Stimulated activated CD8-positive, alpha-beta memory T cell treated with anti-CD3 and anti-CD28 coated beads, Interleukin-12 subunit alpha, Interleukin-12 subunit beta, amount 100 ng/mL, for 24 hours (primary cell): Measurements from ENCODE around the gene TLCD3B.

ENCODE experiments used
- DNase-seq: peaks from one replicate; pipeline ENCODE4 v3.0.0-alpha.2; 2020; ENCODE audit errors: extremely low read depth

Gene TLCD3B

GRCh38 chr16:30004811-30005242 is 26.2 kb downstream of the TLCD3B start:
- no peak for DNase-seq

- no peak for DNase-seq
These were observed 26.7 kb downstream of the TLCD3B start for GRCh38 chr16:30004424-30004776.

DNA sequence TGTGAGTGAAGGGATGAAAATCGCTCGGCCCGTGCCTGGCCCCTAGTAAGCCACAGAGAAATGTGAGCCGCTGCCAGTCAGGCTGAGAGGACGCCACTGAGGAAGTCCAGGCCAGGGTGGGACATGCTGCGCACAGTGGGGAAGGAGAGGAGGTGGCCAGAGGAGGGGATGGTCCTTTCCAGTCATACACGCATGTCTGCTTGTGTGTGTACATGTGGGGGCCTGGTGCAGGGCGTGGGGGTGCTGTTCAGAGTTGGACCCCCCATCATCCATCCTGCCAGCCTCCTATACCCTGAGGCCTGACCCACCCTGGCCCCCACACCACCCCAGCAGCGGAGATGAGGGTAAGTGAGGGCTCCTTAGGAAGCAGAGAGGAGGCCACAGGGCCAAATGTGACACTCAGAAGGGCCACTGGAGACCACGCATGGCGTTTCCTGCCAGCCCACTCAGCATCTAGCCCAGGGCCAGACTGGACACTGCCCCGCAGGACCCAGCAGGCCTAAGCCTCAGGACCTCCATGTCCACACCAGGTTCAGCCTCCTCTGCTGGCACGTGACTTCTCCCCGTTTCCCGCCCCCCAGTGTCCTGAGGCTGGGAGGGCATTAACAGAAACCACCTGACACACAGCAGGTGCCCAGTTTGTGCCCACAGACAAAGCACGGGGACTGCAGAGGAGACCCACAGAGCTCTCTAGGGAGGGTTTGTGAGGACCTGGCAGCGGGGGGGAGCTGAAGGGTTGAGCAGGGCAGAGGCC is 27.2 kb downstream of the TLCD3B start:
- no peak for DNase-seq

DNA sequence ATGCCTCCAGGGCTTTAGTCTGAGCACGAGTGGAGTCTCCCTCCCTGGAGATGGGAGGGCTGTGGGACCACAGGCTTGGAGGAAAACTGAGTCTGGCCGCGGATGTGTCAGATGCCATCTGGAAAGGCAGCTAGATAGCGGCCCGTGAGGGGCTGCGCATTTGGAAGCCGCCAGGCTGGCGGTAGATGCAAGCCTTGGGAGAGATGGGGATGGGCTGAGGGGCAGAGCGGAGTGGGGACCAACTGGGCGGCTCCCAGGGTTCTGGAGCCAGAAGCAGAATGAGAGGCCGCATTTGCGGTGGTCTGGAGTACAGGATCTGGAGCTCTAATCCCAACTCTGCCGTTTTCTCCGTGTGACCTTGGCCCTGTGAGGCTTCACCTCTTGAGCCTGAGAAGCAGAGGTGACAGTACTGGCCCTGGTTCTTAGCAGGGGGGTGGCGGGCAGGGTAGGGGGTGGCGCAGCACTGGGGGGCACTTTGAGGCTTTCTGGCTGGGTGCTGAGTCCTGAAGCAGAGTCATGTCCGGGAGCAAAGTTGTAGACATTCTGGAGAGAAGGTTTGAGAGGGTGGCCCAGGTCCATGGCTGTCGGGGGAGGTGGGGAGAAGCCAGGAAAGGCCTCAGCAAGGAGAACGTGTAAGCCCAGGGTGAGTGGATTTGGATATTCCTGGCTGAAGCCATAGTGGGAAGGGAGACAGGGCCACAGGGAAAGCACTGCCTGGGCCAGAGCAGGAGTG is 28.3 kb downstream of the TLCD3B start:
- no peak for DNase-seq

GRCh38 chr16:30000735-30001631 is 30.1 kb downstream of the TLCD3B start:
- no peak for DNase-seq

- no peak for DNase-seq
These were observed 31.5 kb downstream of the TLCD3B start for GRCh38 chr16:29999605-30000004.

- DNase-seq: no peak
These were observed 34.3 kb downstream of the TLCD3B start for GRCh38 chr16:29996766-29997250.

DNA sequence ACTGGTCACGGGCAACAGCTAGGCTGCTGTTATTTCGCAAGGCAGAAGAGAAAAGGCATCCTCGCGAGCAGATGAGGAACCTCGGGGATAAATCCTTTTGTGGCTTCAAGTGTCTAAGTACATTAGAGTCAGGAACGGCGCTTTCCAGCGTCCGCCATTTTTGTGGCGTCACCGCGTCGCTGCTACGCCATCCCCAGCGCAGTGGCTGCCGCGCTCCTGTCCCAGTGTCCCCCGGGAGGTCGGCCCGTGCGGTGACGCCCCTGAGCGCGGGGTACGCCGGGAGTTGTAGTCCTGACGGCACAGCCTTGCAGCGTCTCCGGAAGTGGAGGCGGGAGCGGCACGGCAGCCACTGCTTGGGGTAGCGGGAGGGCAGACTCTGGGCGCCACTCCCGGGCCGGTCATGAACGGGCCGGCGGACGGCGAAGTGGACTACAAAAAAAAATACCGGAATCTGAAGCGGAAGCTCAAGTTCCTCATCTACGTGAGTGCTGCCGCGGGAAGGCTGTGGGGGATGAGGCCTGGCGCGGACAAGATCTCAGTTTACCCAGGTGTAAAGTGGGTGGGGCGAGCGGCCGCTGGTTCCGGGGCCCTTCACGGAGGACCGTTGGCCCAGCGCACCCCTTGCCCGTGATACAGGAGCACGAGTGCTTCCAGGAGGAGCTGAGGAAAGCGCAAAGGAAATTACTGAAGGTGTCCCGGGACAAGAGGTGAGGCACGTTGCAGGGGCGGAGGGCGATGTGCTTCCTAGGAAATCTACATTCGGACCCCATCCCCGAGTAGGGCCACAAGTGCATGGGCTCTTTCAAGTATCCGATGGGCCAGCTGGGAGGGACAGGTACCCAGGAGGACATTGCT is 34.9 kb downstream of the TLCD3B start, which contains the start of gene INO80E:
TSS of gene INO80E (plus strand) at position 331 of the 855 bp plus-strand sequence. CDS start at position 401, 70 bp downstream.
- DNase-seq: peak; percentile 98

DNA sequence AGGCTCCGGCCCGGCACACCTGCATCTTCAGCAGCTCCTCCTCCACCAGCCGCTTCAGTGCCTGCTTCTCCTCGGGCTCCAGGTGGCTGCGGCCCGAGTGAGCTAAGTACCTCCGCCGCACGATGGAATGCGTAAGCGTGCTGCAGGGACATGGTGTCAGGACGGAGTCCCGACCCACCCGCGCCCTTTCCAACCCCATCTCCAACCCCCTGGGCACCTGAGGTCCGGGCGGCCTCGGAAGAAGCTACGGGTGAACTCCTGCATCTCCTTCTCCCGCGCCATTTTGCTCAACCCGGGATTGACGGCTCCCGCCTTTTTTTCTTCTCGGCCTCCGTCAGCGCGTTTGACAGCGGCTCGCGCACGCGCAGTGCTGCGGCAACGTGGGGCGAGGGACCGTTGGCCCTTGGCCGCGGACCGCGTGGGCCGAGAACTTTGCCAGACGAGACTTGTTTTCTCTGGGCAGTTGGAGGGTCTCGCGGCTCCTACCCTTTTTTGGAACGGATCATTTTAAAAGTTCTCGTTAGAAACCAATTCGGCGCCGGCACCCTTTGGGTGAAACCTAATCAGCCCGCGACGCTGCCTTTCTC is 35.7 kb downstream of the TLCD3B start, which contains the start of gene HIRIP3:
TSS of gene HIRIP3 (minus strand) at position 294 of the 587 bp plus-strand sequence. CDS start at position 282, 12 bp downstream.
- DNase-seq: peak; percentile 71

GRCh38 chr16:29994600-29995323 is 36.3 kb downstream of the TLCD3B start:
- peak; percentile 39 for DNase-seq

DNA sequence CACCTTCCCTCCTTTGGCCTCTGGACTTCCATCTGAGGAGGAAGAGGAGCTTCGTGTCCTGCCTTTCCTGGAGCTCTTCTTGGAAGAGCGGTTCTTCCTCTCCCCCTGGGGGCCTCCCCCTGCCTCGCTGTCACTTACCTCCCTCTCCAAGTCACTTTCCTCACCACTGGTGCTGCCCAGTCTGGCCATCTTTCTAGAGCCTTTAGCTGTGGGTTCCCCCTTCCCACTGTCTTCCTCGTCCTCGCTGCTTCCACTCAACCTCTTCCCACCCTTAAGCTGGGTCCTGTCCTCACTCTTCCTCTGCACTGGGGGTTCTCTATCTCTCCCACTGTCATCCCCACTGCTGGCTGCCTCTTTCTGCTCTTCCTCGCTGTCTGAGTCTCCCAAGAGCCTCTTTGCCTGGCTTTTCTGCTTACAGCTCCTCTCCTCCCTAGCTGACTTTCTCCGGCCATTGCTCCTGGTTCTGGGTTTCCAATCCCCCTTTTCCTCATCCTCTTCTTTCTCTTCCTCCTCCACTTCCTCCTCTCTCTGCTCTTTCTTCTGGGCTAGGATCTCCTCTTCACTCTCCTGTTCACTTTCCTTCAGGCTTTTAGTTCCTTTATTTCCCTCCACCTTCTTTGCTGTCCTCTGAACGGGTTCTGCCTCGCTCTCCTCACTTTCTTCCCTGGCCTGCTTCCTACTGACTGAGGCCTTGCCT is 37.0 kb downstream of the TLCD3B start:
- no peak for DNase-seq

DNA sequence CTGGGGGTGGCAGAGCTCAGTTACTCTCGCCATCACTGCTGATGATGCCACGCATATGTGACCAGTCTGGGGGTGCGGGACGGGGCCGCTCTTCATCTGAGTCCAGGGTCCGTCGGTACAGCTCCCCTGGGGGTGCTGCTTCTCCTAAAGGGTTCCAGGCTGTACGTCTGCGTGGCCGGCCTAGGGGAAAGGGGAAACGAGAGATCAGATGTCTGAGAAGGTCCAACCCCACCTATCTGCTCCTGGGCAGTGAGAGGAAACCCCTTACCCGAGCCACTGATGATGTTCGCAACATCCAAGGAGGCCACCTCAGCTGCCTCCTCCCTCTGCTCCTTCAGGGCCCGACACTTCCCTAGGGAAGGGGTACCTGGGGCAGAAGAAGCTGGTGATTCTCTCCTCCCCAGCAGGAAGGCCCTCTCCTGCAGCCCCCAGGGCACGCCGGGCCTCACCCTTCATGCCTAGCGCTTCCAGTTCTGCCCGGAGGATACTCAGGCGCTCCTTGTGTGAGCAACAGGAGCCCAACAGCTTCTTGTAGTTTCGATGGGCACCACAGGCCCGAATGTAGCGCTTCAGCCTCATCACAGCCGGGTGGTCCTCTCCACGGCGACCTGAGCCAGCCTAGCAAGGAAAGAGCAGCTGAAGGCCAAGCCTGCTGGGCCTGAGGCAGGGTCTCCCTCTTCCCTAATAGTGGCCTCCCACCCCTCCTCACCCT is 37.7 kb downstream of the TLCD3B start:
- DNase-seq: no peak

DNA sequence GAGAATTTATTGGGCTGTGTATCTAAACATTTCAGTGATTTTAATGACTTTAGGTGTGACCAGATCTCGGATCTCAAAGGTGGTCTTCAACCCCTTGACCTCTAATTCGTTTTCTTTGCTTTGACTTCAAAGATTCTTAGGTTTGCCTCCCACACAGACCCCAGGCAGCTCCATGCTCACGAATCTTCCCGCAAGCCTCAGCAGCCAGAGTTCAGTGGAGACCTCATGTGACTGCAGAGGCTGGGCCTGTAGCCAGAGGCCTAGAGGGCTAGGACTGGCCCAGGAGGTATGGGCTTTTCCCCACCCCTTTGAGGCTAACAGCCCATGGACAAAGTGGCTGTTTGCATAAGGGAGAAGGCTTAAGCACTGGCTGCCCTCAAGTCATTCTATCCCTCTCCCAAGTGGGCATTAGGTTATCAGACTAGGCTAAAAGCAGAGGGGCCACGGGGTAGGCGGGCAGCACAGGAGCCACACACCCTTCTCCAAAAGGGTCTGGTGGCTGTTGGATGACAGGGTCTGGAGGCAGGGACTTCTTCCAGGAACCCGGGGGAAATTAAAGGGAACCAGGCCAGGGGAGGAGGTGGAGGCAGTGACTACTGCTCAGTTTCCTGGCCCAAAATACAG is 38.6 kb downstream of the TLCD3B start:
- no peak for DNase-seq

GRCh38 chr16:29991571-29991904 is 39.5 kb downstream of the TLCD3B start:
- no peak for DNase-seq

- DNase-seq: no peak
These were observed 40.0 kb downstream of the TLCD3B start for GRCh38 chr16:29990883-29991570.

- DNase-seq: no peak
These were observed 41.0 kb downstream of the TLCD3B start for GRCh38 chr16:29990034-29990433.

- DNase-seq: no peak
These were observed 41.8 kb downstream of the TLCD3B start for GRCh38 chr16:29989111-29989858.
